A549 (cell line): ENCODE measurements around the gene CMTR1. TPM values are rescaled to one million over a fixed set of nuclear protein-coding genes. Genes with fewer than 3 reads are reported as not detected.

Experiments
- ATAC-seq, 2 experiments: fragments of 200-7000 bp in 1 of 2; fragments of >200 bp in 1 of 2; cut with Nextera tagmentation in 1 of 2; cut with Tn5 transposase in 1 of 2; 3 replicates each; pipeline versions ENCODE4 v1.8.0 to v1.9.1; 2018 to 2020; ENCODE audit warnings: mild to moderate bottlenecking in 1 of 2, moderate library complexity in 1 of 2
- CTCF ChIA-PET: fragments of 300-600 bp; sonication (Branson Sonifier 250); formaldehyde crosslinking; extraction: SDS; loops from one replicate; lab custom pipeline; 2021; ENCODE audit warnings: antibody characterized with exemption, inconsistent platforms; lab: Yijun Ruan, JAX
- POLR2A ChIA-PET: fragments of 350-600 bp; formaldehyde crosslinking; extraction: SDS; loops from one replicate; lab custom pipeline; 2021; ENCODE audit warnings: antibody characterized with exemption, inconsistent platforms; lab: Yijun Ruan, JAX
- DNase-seq, 2 experiments: peaks; one replicate each; pipeline versions ENCODE4 v3.0.0 to v3.0.0-alpha.2; 2011 to 2016; ENCODE audit warnings: low read depth in 1 of 2, low spot score in 1 of 2
- FAIRE-seq: peaks from 2 replicates; lab custom pipeline; 2011; peaks lifted over from hg19 to GRCh38; lab: Jason Lieb, UNC
- H3K27ac ChIP-seq, 2 experiments: fragments of >200 bp; sonication (Bioruptor Twin); formaldehyde crosslinking; 3 replicates each; pipeline ENCODE4 v1.5.1; 2016 to 2017
- H3K4me1 ChIP-seq: fragments of >200 bp; sonication (Bioruptor Twin); formaldehyde crosslinking; 3 replicates; pipeline ENCODE4 v1.6.1; 2016
- H3K4me2 ChIP-seq: fragments of >200 bp; sonication (Bioruptor Twin); formaldehyde crosslinking; 3 replicates; pipeline ENCODE4 v1.6.1; 2016
- H3K4me3 ChIP-seq: fragments of >200 bp; sonication (Bioruptor Twin); formaldehyde crosslinking; 3 replicates; pipeline ENCODE4 v1.5.1; 2016
- H3K9me3 ChIP-seq: fragments of >200 bp; sonication (Bioruptor Twin); formaldehyde crosslinking; 3 replicates; pipeline ENCODE4 v1.6.1; 2016
- ATOH8 ChIP-seq: fragments of 250-450 bp; sonication (Bioruptor Pico); IDR thresholded peaks from 2 replicates; pipeline ENCODE4 v1.5.0; 2020; ENCODE audit warnings: low read depth, mild to moderate bottlenecking, moderate library complexity
- CHD2 ChIP-seq: fragments of 150-350 bp; IDR thresholded peaks from 2 replicates; pipeline ENCODE4 v1.6.1; 2014; ENCODE audit warnings: low read length; ENCODE audit not compliant: partially characterized antibody
- CHD4 ChIP-seq: fragments of 200-600 bp; sonication (generic); IDR thresholded peaks from 2 replicates; pipeline ENCODE4 v1.6.1; 2016; ENCODE audit warnings: antibody characterized with exemption, mild to moderate bottlenecking, borderline replicate concordance
- CTCF ChIP-seq: fragments of >200 bp; sonication (Bioruptor Twin); formaldehyde crosslinking; IDR thresholded peaks from 3 replicates; pipeline ENCODE4 v1.5.1; 2016
- E2F6 ChIP-seq: IDR thresholded peaks from 2 replicates; pipeline ENCODE4 v1.6.1; 2012; ENCODE audit warnings: low read depth, borderline replicate concordance
- EHF ChIP-seq: fragments of 250-450 bp; sonication (Bioruptor Pico); IDR thresholded peaks from 2 replicates; pipeline ENCODE4 v1.5.0; 2020; ENCODE audit warnings: mild to moderate bottlenecking
- ELK1 ChIP-seq: fragments of 150-350 bp; IDR thresholded peaks from 2 replicates; pipeline ENCODE4 v1.6.1; 2014; ENCODE audit warnings: low read depth, mild to moderate bottlenecking, low read length
- FOXS1 ChIP-seq: fragments of 250-450 bp; sonication (Bioruptor Pico); IDR thresholded peaks from 2 replicates; pipeline ENCODE4 v1.5.0; 2020; ENCODE audit warnings: mild to moderate bottlenecking, moderate library complexity
- GATA3 ChIP-seq: IDR thresholded peaks from 2 replicates; pipeline ENCODE4 v1.6.1; 2012; ENCODE audit warnings: borderline replicate concordance
- HDAC2 ChIP-seq: fragments of 200-600 bp; sonication (generic); IDR thresholded peaks from 2 replicates; pipeline ENCODE4 v1.6.1; 2016
- HOXB13 ChIP-seq: fragments of 250-450 bp; sonication (Bioruptor Pico); IDR thresholded peaks from 2 replicates; pipeline ENCODE4 v1.5.0; 2020; ENCODE audit warnings: low read depth, mild to moderate bottlenecking, moderate library complexity
- JUNB ChIP-seq: fragments of >200 bp; sonication (Bioruptor Twin); formaldehyde crosslinking; IDR thresholded peaks from 2 replicates; pipeline ENCODE4 v1.6.1; 2016
- MAX ChIP-seq: IDR thresholded peaks from 2 replicates; pipeline ENCODE4 v1.6.1; 2012
- NFE2L2 ChIP-seq: fragments of 150-350 bp; conservative IDR thresholded peaks from 2 replicates; pipeline ENCODE4 v1.6.1; 2014; ENCODE audit warnings: low read length
- NPAS2 ChIP-seq: fragments of 250-450 bp; sonication (Bioruptor Pico); IDR thresholded peaks from 2 replicates; pipeline ENCODE4 v1.8.0; 2022; ENCODE audit warnings: mild to moderate bottlenecking, moderate library complexity, borderline replicate concordance
- NR3C1 ChIP-seq: fragments of >200 bp; sonication (Bioruptor Twin); formaldehyde crosslinking; IDR thresholded peaks from 3 replicates; pipeline ENCODE4 v1.6.1; 2017
- POLR2AphosphoS2 ChIP-seq: conservative IDR thresholded peaks from 2 replicates; pipeline ENCODE4 v1.6.1; 2012; ENCODE audit warnings: low read length, improper control_type of control experiment, inconsistent platforms
- RAD21 ChIP-seq, 2 experiments: fragments of >200 bp in 1 of 2; sonication (Bioruptor Twin) in 1 of 2; formaldehyde crosslinking in 1 of 2; IDR thresholded peaks in 1 of 2; conservative IDR thresholded peaks in 1 of 2; 2 replicates in 1 of 2; 3 replicates in 1 of 2; pipeline ENCODE4 v1.6.1; 2012 to 2018; ENCODE audit warnings: inconsistent platforms in 1 of 2
- RFX5 ChIP-seq: fragments of 450-650 bp; IDR thresholded peaks from 2 replicates; pipeline ENCODE4 v1.7.1; 2014; ENCODE audit warnings: antibody characterized with exemption, mild to moderate bottlenecking, moderate library complexity
- RNF2 ChIP-seq: fragments of 200-600 bp; sonication (generic); IDR thresholded peaks from 2 replicates; pipeline ENCODE4 v1.6.1; 2016; ENCODE audit warnings: low read depth, mild to moderate bottlenecking, antibody characterized with exemption, moderate library complexity, borderline replicate concordance
- SREBF2 ChIP-seq: fragments of 450-650 bp; IDR thresholded peaks from 2 replicates; pipeline ENCODE4 v1.6.1; 2014; ENCODE audit warnings: mild to moderate bottlenecking, moderate library complexity
- TFCP2L1 ChIP-seq: fragments of 250-450 bp; sonication (Bioruptor Pico); IDR thresholded peaks from 2 replicates; pipeline ENCODE4 v1.5.0; 2021; ENCODE audit warnings: mild to moderate bottlenecking
- USF2 ChIP-seq: fragments of 450-650 bp; IDR thresholded peaks from 2 replicates; pipeline ENCODE4 v1.6.1; 2014; ENCODE audit warnings: antibody characterized with exemption
- ZNF302 ChIP-seq: fragments of 250-450 bp; sonication (Bioruptor Pico); IDR thresholded peaks from 2 replicates; pipeline ENCODE4 v1.9.0; 2021; ENCODE audit warnings: inconsistent platforms, mild to moderate bottlenecking, moderate library complexity
- ZSCAN20 ChIP-seq: fragments of 250-450 bp; sonication (Bioruptor Pico); IDR thresholded peaks from 2 replicates; pipeline ENCODE4 v1.8.0; 2022; ENCODE audit warnings: mild to moderate bottlenecking, moderate library complexity
- WGBS: methylation state at CpG from one replicate; pipeline ENCODE4 v1.1.6; 2017; ENCODE audit errors: missing lambda C conversion rate; 5-methylcytosine and 5-hydroxymethylcytosine counted together
- polyA plus RNA-seq, 4 experiments: library from polyadenylated mRNA; depleted of rRNA in 3 of 4; stranded (reverse); fragments of >200 nt; fragmentation: RNase III in 1 of 4; extraction: RNeasy Plus Mini Kit Qiagen cat#74134 plus additional on column Dnase treatment in 1 of 4; gene quantifications; 2 replicates in 3 of 4; 3 replicates in 1 of 4; pipeline ENCODE4 v1.2.3, GENCODE V29; 2011 to 2017

The CMTR1 gene
- polyA plus RNA-seq, 2 of the 4 experiments (the other 2 are of a cell fraction) = 17.0 to 17.8 TPM

- ChIA-PET POLR2A (no interaction called here), CTCF (no interaction called here)
- TF ChIP-seq NPAS2 (CRISPR knock-in tag) = no peak
- no peak for TF ChIP-seq HDAC2
- no peak for TF ChIP-seq SREBF2
- no peak for TF ChIP-seq NR3C1
- TF ChIP-seq ZNF302 (CRISPR knock-in tag) = no peak
- no peak for TF ChIP-seq JUNB
- TF ChIP-seq CHD2 = no peak
- Histone ChIP-seq H3K9me3 (no peaks in the 10 kb centered on the region), H3K4me1 (no peaks in the 10 kb centered on the region), H3K4me2 (no peak overlapping the region), H3K4me3 (no peak overlapping the region), H3K27ac (no peak overlapping the region)
- no peak for ATAC-seq
- 68% methylated on average over 4 of the region's 4 CpGs for WGBS
- DNase-seq = no peak
- FAIRE-seq = no peak
These were observed 73.5 kb downstream of the CMTR1 start for GRCh38 chr6:37506479-37506878.

- no peak for FAIRE-seq
- H3K4me2 ChIP-seq = no peak overlapping the region
- CTCF ChIA-PET = no interaction called here
- no peak overlapping the region for H3K4me3 ChIP-seq
- WGBS = 74% methylated on average over 5 of the region's 5 CpGs
- H3K4me1 ChIP-seq = no peaks in the 10 kb centered on the region
- TF ChIP-seq GATA3 = no peak
- TF ChIP-seq RNF2 = no peak
- no peak for TF ChIP-seq CHD2
- TF ChIP-seq CHD4 = no peak
- TF ChIP-seq HOXB13 (CRISPR knock-in tag) = no peak
- no peak for TF ChIP-seq EHF
- TF ChIP-seq RAD21 (conservative IDR thresholded peaks at IDR 0.05 in 1 of 2, IDR thresholded peaks at IDR 0.05 in 1 of 2) = no peak
- TF ChIP-seq TFCP2L1 = no peak
- TF ChIP-seq CTCF = no peak
- TF ChIP-seq NFE2L2 = no peak
- TF ChIP-seq POLR2AphosphoS2 = no peak
- no peak for TF ChIP-seq ZSCAN20
- no peak for TF ChIP-seq MAX
- TF ChIP-seq E2F6 = no peak
- no peak for TF ChIP-seq USF2
- TF ChIP-seq FOXS1 (CRISPR knock-in tag) = no peak
- no peak for TF ChIP-seq RFX5
- TF ChIP-seq ATOH8 (CRISPR knock-in tag) = no peak
- TF ChIP-seq ELK1 = no peak
- H3K27ac ChIP-seq = no peak overlapping the region
- POLR2A ChIA-PET = no interaction called here
- DNase-seq = no peak
- no peaks in the 10 kb centered on the region for H3K9me3 ChIP-seq
- ATAC-seq = no peak
These were observed 74.1 kb downstream of the CMTR1 start for GRCh38 chr6:37507077-37507476.
